ENCODE data around the gene ANO2.

DNA sequence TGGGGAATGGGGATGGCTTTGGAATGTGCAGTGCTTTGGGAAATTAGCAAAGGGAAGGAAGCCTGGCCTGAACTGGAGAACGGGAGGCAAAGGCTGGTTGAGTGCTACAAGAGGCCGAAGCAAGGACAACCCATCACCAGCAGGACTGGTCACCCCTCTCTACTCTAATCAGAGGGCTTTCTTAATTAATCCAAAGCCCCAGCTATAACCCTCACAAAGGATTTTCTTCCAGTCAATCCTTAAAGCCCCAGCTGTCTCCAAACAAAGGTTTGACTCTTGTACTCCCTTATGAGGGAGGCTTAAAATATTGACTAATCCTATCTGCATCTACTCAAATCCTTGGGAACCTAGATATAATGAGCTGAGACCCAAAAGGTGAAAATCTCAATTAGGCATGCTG is 256.8 kb downstream of the ANO2 start:
- TF ChIP-seq, protein P1, sequence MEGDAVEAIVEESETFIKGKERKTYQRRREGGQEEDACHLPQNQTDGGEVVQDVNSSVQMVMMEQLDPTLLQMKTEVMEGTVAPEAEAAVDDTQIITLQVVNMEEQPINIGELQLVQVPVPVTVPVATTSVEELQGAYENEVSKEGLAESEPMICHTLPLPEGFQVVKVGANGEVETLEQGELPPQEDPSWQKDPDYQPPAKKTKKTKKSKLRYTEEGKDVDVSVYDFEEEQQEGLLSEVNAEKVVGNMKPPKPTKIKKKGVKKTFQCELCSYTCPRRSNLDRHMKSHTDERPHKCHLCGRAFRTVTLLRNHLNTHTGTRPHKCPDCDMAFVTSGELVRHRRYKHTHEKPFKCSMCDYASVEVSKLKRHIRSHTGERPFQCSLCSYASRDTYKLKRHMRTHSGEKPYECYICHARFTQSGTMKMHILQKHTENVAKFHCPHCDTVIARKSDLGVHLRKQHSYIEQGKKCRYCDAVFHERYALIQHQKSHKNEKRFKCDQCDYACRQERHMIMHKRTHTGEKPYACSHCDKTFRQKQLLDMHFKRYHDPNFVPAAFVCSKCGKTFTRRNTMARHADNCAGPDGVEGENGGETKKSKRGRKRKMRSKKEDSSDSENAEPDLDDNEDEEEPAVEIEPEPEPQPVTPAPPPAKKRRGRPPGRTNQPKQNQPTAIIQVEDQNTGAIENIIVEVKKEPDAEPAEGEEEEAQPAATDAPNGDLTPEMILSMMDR (IDR thresholded peaks at IDR 0.05; ENCODE audit: extremely low read depth in 1 of 2, insufficient read depth in 1 of 2, low read depth in 1 of 2, low read length in 2 of 2) = no peak
- TF ChIP-seq, protein P2, sequence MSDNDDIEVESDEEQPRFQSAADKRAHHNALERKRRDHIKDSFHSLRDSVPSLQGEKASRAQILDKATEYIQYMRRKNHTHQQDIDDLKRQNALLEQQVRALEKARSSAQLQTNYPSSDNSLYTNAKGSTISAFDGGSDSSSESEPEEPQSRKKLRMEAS (IDR thresholded peaks at IDR 0.05; ENCODE audit: insufficient read depth, insufficient read length) = no peak
- TF ChIP-seq POLR2A (IDR thresholded peaks at IDR 0.05; ENCODE audit: low read depth, low read length) (no peak), POLR2AphosphoS5 (IDR thresholded peaks at IDR 0.05; ENCODE audit: insufficient read depth, low read depth, low read length) (no peak), EZH2 (IDR thresholded peaks at IDR 0.05; ENCODE audit: borderline replicate concordance, low read depth, low read length, severe bottlenecking) (no peak), FOS (IDR thresholded peaks at IDR 0.05; ENCODE audit: borderline replicate concordance, insufficient read depth, low read length) (no peak), JUN (IDR thresholded peaks at IDR 0.05; ENCODE audit: borderline replicate concordance, insufficient read depth, insufficient read length, low read depth) (no peak)
